Large intestine (tissue), 12 donors: Measurements from ENCODE around the gene PRDM4. TPM values are rescaled to one million over a fixed set of nuclear protein-coding genes. Genes with fewer than 3 reads are reported as not detected.

Experiments used
- DNase-seq, 2 donors: peaks; one replicate each; pipeline versions ENCODE4 v3.0.0 to v3.0.0-alpha.2; 2013
- H3K27ac ChIP-seq: one replicate; pipeline ENCODE4 v1.5.1; 2013; ENCODE audit warnings: low read length
- H3K27me3 ChIP-seq: 2 replicates; pipeline ENCODE4 v1.6.1; 2013; ENCODE audit warnings: low read length; ENCODE audit not compliant: control insufficient read depth, insufficient read depth
- H3K36me3 ChIP-seq: 2 replicates; pipeline ENCODE4 v1.6.1; 2013; ENCODE audit warnings: low read length; ENCODE audit not compliant: control insufficient read depth, insufficient read depth
- H3K4me1 ChIP-seq: one replicate; pipeline ENCODE4 v1.6.1; 2013; ENCODE audit warnings: low read length; ENCODE audit not compliant: control insufficient read depth, insufficient read depth
- H3K4me3 ChIP-seq: one replicate; pipeline ENCODE4 v1.5.1; 2013; ENCODE audit warnings: low read length
- H3K9me3 ChIP-seq: one replicate; pipeline ENCODE4 v1.6.1; 2013; ENCODE audit warnings: mild to moderate bottlenecking, low read depth, low read length, moderate library complexity; ENCODE audit not compliant: control insufficient read depth
- WGBS: methylation state at CpG from one replicate; pipeline ENCODE4 v1.1.5; 2013; ENCODE audit warnings: low lambda C conversion rate; ENCODE audit not compliant: insufficient coverage; 5-methylcytosine and 5-hydroxymethylcytosine counted together
- long read RNA-seq, 11 donors: transcript quantifications; one replicate each; lab custom pipeline, GENCODE V29; 2026
- polyA plus RNA-seq: library from polyadenylated mRNA; unstranded; fragments of 120-200 nt; gene quantifications from one replicate; pipeline ENCODE4 v1.2.1, GENCODE V29; 2013

PRDM4 gene
- polyA plus RNA-seq = 29.8 TPM
- long read RNA-seq, donor 1, full-length matches to known transcripts = 2 of 2 reads
- long read RNA-seq, donor 1, partial matches to known transcripts = 0 of 2 reads
- long read RNA-seq, donor 1, other reads (novel, unspliced or antisense) = 0 of 2 reads
- long read RNA-seq, donor 2, full-length matches to known transcripts = 4 of 4 reads
- long read RNA-seq, donor 2, partial matches to known transcripts = 0 of 4 reads
- long read RNA-seq, donor 2, other reads (novel, unspliced or antisense) = 0 of 4 reads
- long read RNA-seq, donor 3 = 0 reads
- long read RNA-seq, donor 4 = 0 reads
- long read RNA-seq, donor 5, full-length matches to known transcripts = 2 of 2 reads
- long read RNA-seq, donor 5, partial matches to known transcripts = 0 of 2 reads
- long read RNA-seq, donor 5, other reads (novel, unspliced or antisense) = 0 of 2 reads
- long read RNA-seq, donor 6, full-length matches to known transcripts = 3 of 3 reads
- long read RNA-seq, donor 6, partial matches to known transcripts = 0 of 3 reads
- long read RNA-seq, donor 6, other reads (novel, unspliced or antisense) = 0 of 3 reads
- long read RNA-seq, donor 7 = 0 reads
- long read RNA-seq, donor 8, full-length matches to known transcripts = 2 of 2 reads
- long read RNA-seq, donor 8, partial matches to known transcripts = 0 of 2 reads
- long read RNA-seq, donor 8, other reads (novel, unspliced or antisense) = 0 of 2 reads
- long read RNA-seq, donor 9, full-length matches to known transcripts = 6 of 6 reads
- long read RNA-seq, donor 9, partial matches to known transcripts = 0 of 6 reads
- long read RNA-seq, donor 9, other reads (novel, unspliced or antisense) = 0 of 6 reads
- long read RNA-seq, donor 10, full-length matches to known transcripts = 3 of 3 reads
- long read RNA-seq, donor 10, partial matches to known transcripts = 0 of 3 reads
- long read RNA-seq, donor 10, other reads (novel, unspliced or antisense) = 0 of 3 reads
- long read RNA-seq, donor 11, full-length matches to known transcripts = 5 of 5 reads
- long read RNA-seq, donor 11, partial matches to known transcripts = 0 of 5 reads
- long read RNA-seq, donor 11, other reads (novel, unspliced or antisense) = 0 of 5 reads

GRCh38 chr12:107760809-107761501 is at the start of gene PRDM4:
TSS of gene PRDM4 (minus strand) at chr12:107761137. CDS start at chr12:107760515, 622 bp downstream.
- H3K27ac ChIP-seq = peak within 1 kb of the TSS; percentile 91
- no CpG with 5 or more reads among the region's 83 CpGs for WGBS
- H3K27me3 ChIP-seq = peaks cover 7% of the 10 kb centered on the region
- peak; percentile 96 to 98 for DNase-seq
- H3K4me1 ChIP-seq = peaks cover 12% of the 10 kb centered on the region
- peak within 1 kb of the TSS; percentile 98 for H3K4me3 ChIP-seq
- H3K36me3 ChIP-seq = peaks cover 18% of the 10 kb centered on the region
- no peaks in the 10 kb centered on the region for H3K9me3 ChIP-seq

GRCh38 chr12:107807471-107808150 is 46.7 kb upstream of the PRDM4 start:
- H3K9me3 ChIP-seq = no peaks in the 10 kb centered on the region
- no peak overlapping the region for H3K4me3 ChIP-seq
- DNase-seq = no peak
- H3K27ac ChIP-seq = no peak overlapping the region
- no CpG with 5 or more reads among the region's 3 CpGs for WGBS
- no peaks in the 10 kb centered on the region for H3K4me1 ChIP-seq
- H3K27me3 ChIP-seq = peaks cover 2% of the 10 kb centered on the region
- H3K36me3 ChIP-seq = no peaks in the 10 kb centered on the region

- Histone ChIP-seq H3K9me3 (no peaks in the 10 kb centered on the region), H3K4me1 (no peaks in the 10 kb centered on the region), H3K27ac (no peak overlapping the region), H3K36me3 (no peaks in the 10 kb centered on the region), H3K4me3 (no peak overlapping the region), H3K27me3 (peaks cover 2% of the 10 kb centered on the region)
- no CpG with 5 or more reads among the region's 22 CpGs for WGBS
- no peak for DNase-seq
These were observed 44.7 kb upstream of the PRDM4 start for GRCh38 chr12:107805488-107806180.

GRCh38 chr12:107803092-107803491 is 42.2 kb upstream of the PRDM4 start:
- DNase-seq = no peak
- Histone ChIP-seq H3K9me3 (no peaks in the 10 kb centered on the region), H3K4me1 (no peaks in the 10 kb centered on the region), H3K27ac (no peak overlapping the region), H3K27me3 (peaks cover 2% of the 10 kb centered on the region), H3K36me3 (no peaks in the 10 kb centered on the region), H3K4me3 (no peak overlapping the region)
- WGBS = 57% methylated on average over 2 of the region's 3 CpGs

GRCh38 chr12:107801150-107801549 is 40.2 kb upstream of the PRDM4 start:
- H3K27me3 ChIP-seq = no peaks in the 10 kb centered on the region
- DNase-seq = no peak
- H3K27ac ChIP-seq = no peak overlapping the region
- H3K4me3 ChIP-seq = no peak overlapping the region
- H3K9me3 ChIP-seq = no peaks in the 10 kb centered on the region
- H3K4me1 ChIP-seq = no peaks in the 10 kb centered on the region
- no peaks in the 10 kb centered on the region for H3K36me3 ChIP-seq

- H3K27me3 ChIP-seq = no peaks in the 10 kb centered on the region
- DNase-seq = peak; percentile 36 to 81
These were observed 37.6 kb upstream of the PRDM4 start for GRCh38 chr12:107798580-107798979.

GRCh38 chr12:107794451-107794850 is 33.5 kb upstream of the PRDM4 start:
- no peaks in the 10 kb centered on the region for H3K27me3 ChIP-seq
- no peaks in the 10 kb centered on the region for H3K4me1 ChIP-seq
- H3K9me3 ChIP-seq = no peaks in the 10 kb centered on the region
- WGBS = no CpG with 5 or more reads among the region's 3 CpGs
- no peaks in the 10 kb centered on the region for H3K36me3 ChIP-seq
- H3K27ac ChIP-seq = no peak overlapping the region
- peak in 1 of 2 donors; percentile 66 for DNase-seq
- no peak overlapping the region for H3K4me3 ChIP-seq

More at GRCh38 chr12:107798580-107798979, 37.6 kb upstream of the PRDM4 start:
- no peaks in the 10 kb centered on the region for H3K4me1 ChIP-seq
- H3K27ac ChIP-seq = no peak overlapping the region
- no peaks in the 10 kb centered on the region for H3K9me3 ChIP-seq
- no peak overlapping the region for H3K4me3 ChIP-seq
- WGBS = 25% methylated on average over 2 of the region's 3 CpGs
- H3K36me3 ChIP-seq = no peaks in the 10 kb centered on the region

GRCh38 chr12:107791465-107792089 is 30.6 kb upstream of the PRDM4 start:
- Histone ChIP-seq H3K9me3 (no peaks in the 10 kb centered on the region), H3K36me3 (no peaks in the 10 kb centered on the region), H3K4me3 (no peak overlapping the region), H3K27ac (no peak overlapping the region), H3K4me1 (no peaks in the 10 kb centered on the region), H3K27me3 (peaks cover 6% of the 10 kb centered on the region)
- WGBS = no CpG with 5 or more reads among the region's 1 CpG
- no peak for DNase-seq
